Subcutaneous adipose tissue (tissue), 4 donors: ENCODE data around the gene ATG101. TPM values are rescaled to one million over a fixed set of nuclear protein-coding genes. Genes with fewer than 3 reads are reported as not detected.

Source experiments
- CTCF ChIP-seq: fragments of 450-650 bp; IDR thresholded peaks from one replicate; pipeline ENCODE4 v1.5.1; 2016; ENCODE audit warnings: low read depth, mild to moderate bottlenecking, control low read depth, antibody characterized with exemption, moderate library complexity
- total RNA-seq, 4 donors: library from RNA; depleted of rRNA; stranded (reverse); fragments of >200 nt; gene quantifications; one replicate each; pipeline ENCODE4 v1.1.0, GENCODE V29; 2016

ATG101 gene
- total RNA-seq, 4 donors from 2014 or later: 16.3 to 29.9 (median 26.5) TPM

GRCh38 chr12:52061470-52062166 lies 8.2 kb upstream of the ATG101 start:
- TF ChIP-seq CTCF: no peak

- TF ChIP-seq CTCF: no peak
Measured at GRCh38 chr12:52062167-52063081, 7.4 kb upstream of the ATG101 start.

GRCh38 chr12:52063082-52063924 lies 6.5 kb upstream of the ATG101 start:
- no peak for TF ChIP-seq CTCF

- TF ChIP-seq CTCF: no peak
Measured at GRCh38 chr12:52063981-52064649, 5.7 kb upstream of the ATG101 start.

- TF ChIP-seq CTCF: no peak
Measured at GRCh38 chr12:52066346-52067080, 3.3 kb upstream of the ATG101 start.

GRCh38 chr12:52067081-52067374 lies 2.8 kb upstream of the ATG101 start:
- TF ChIP-seq CTCF: no peak
